ENCODE data around the gene SNRNP35.
"Not testable (repeated sequence)": the region's sequence is repeated elsewhere in the genome, so short reads cannot be mapped to it uniquely, and the experiment has no call there.

SNRNP35 gene

GRCh38 chr12:123482876-123483275 lies 24.9 kb downstream of the SNRNP35 start:
- Histone ChIP-seq H3K9ac (ENCODE audit: insufficient read length) (no peak overlapping the region), H3K4me3 (no peak overlapping the region), H3K9me3 (ENCODE audit: low read depth, low read length) (no peaks in the 10 kb centered on the region), H3K27ac (no peak overlapping the region), H3K36me3 (ENCODE audit: insufficient read depth, low read length) (no peaks in the 10 kb centered on the region)
- TF ChIP-seq EZH2 (IDR thresholded peaks at IDR 0.05) = no peak
- no peak for TF ChIP-seq FOXP2 (optimal IDR thresholded peaks at IDR 0.05; ENCODE audit: control extremely low read depth, extremely low read length, insufficient read depth)
- TF ChIP-seq POLR2AphosphoS5 (IDR thresholded peaks at IDR 0.05; ENCODE audit: borderline replicate concordance, low read depth, low read length) = no peak
- DNase-seq (ENCODE audit: low read depth, low spot score) = no peak

GRCh38 chr12:123483602-123484248 lies 25.8 kb downstream of the SNRNP35 start:
- no peaks in the 10 kb centered on the region for H3K9me3 ChIP-seq (ENCODE audit: low read depth, low read length)
- H3K27ac ChIP-seq = no peak overlapping the region
- no peak overlapping the region for H3K4me3 ChIP-seq
- H3K9ac ChIP-seq (ENCODE audit: insufficient read length) = no peak overlapping the region
- DNase-seq (ENCODE audit: low read depth, low spot score) = no peak
- no peak for TF ChIP-seq EZH2 (IDR thresholded peaks at IDR 0.05)
- H3K36me3 ChIP-seq (ENCODE audit: insufficient read depth, low read length) = no peaks in the 10 kb centered on the region

- H3K9me3 ChIP-seq (ENCODE audit: low read depth, low read length) = no peaks in the 10 kb centered on the region
- no peak overlapping the region for H3K9ac ChIP-seq (ENCODE audit: insufficient read length)
- no peak overlapping the region for H3K4me3 ChIP-seq
- DNase-seq (ENCODE audit: low read depth, low spot score) = no peak
- no peaks in the 10 kb centered on the region for H3K36me3 ChIP-seq (ENCODE audit: insufficient read depth, low read length)
- H3K27ac ChIP-seq = no peak overlapping the region
- no peak for TF ChIP-seq EZH2 (IDR thresholded peaks at IDR 0.05)
- TF ChIP-seq POLR2AphosphoS5 (IDR thresholded peaks at IDR 0.05; ENCODE audit: borderline replicate concordance, low read depth, low read length) = no peak
- TF ChIP-seq FOXP2 (optimal IDR thresholded peaks at IDR 0.05; ENCODE audit: control extremely low read depth, extremely low read length, insufficient read depth) = no peak
These were observed 27.8 kb downstream of the SNRNP35 start for GRCh38 chr12:123485756-123486155.

GRCh38 chr12:123487428-123487827 lies 29.5 kb downstream of the SNRNP35 start:
- TF ChIP-seq POLR2AphosphoS5 (IDR thresholded peaks at IDR 0.05; ENCODE audit: borderline replicate concordance, low read depth, low read length) = no peak
- TF ChIP-seq EZH2 (IDR thresholded peaks at IDR 0.05) = no peak
- no peak for TF ChIP-seq FOXP2 (optimal IDR thresholded peaks at IDR 0.05; ENCODE audit: control extremely low read depth, extremely low read length, insufficient read depth)

GRCh38 chr12:123488539-123489230 lies 30.7 kb downstream of the SNRNP35 start:
- H3K27ac ChIP-seq = no peak overlapping the region
- no peaks in the 10 kb centered on the region for H3K36me3 ChIP-seq (ENCODE audit: insufficient read depth, low read length)
- no peak for DNase-seq (ENCODE audit: low read depth, low spot score)
- TF ChIP-seq POLR2AphosphoS5 (IDR thresholded peaks at IDR 0.05; ENCODE audit: borderline replicate concordance, low read depth, low read length) (no peak), EZH2 (IDR thresholded peaks at IDR 0.05) (no peak), FOXP2 (optimal IDR thresholded peaks at IDR 0.05; ENCODE audit: control extremely low read depth, extremely low read length, insufficient read depth) (no peak)
- H3K4me3 ChIP-seq = no peak overlapping the region
- H3K9ac ChIP-seq (ENCODE audit: insufficient read length) = no peak overlapping the region
- H3K9me3 ChIP-seq (ENCODE audit: low read depth, low read length) = no peaks in the 10 kb centered on the region

More at GRCh38 chr12:123487428-123487827, 29.5 kb downstream of the SNRNP35 start:
- no peaks in the 10 kb centered on the region for H3K36me3 ChIP-seq (ENCODE audit: insufficient read depth, low read length)
- H3K27ac ChIP-seq = no peak overlapping the region
- no peak overlapping the region for H3K4me3 ChIP-seq
- no peaks in the 10 kb centered on the region for H3K9me3 ChIP-seq (ENCODE audit: low read depth, low read length)
- H3K9ac ChIP-seq (ENCODE audit: insufficient read length) = no peak overlapping the region
- no peak for DNase-seq (ENCODE audit: low read depth, low spot score)

GRCh38 chr12:123489580-123489979 lies 31.6 kb downstream of the SNRNP35 start:
- H3K27ac ChIP-seq = no peak overlapping the region
- H3K4me3 ChIP-seq = no peak overlapping the region
- no peaks in the 10 kb centered on the region for H3K36me3 ChIP-seq (ENCODE audit: insufficient read depth, low read length)
- TF ChIP-seq EZH2 (IDR thresholded peaks at IDR 0.05) = no peak
- DNase-seq (ENCODE audit: low read depth, low spot score) = no peak
- no peaks in the 10 kb centered on the region for H3K9me3 ChIP-seq (ENCODE audit: low read depth, low read length)
- H3K9ac ChIP-seq (ENCODE audit: insufficient read length) = no peak overlapping the region

GRCh38 chr12:123490089-123490488 lies 32.1 kb downstream of the SNRNP35 start:
- no peak for TF ChIP-seq EZH2 (IDR thresholded peaks at IDR 0.05)
- no peak for TF ChIP-seq FOXP2 (optimal IDR thresholded peaks at IDR 0.05; ENCODE audit: control extremely low read depth, extremely low read length, insufficient read depth)
- no peak for TF ChIP-seq POLR2AphosphoS5 (IDR thresholded peaks at IDR 0.05; ENCODE audit: borderline replicate concordance, low read depth, low read length)

GRCh38 chr12:123491056-123491455 lies 33.1 kb downstream of the SNRNP35 start:
- H3K27ac ChIP-seq = no peak overlapping the region
- TF ChIP-seq FOXP2 (optimal IDR thresholded peaks at IDR 0.05; ENCODE audit: control extremely low read depth, extremely low read length, insufficient read depth) (no peak), EZH2 (IDR thresholded peaks at IDR 0.05) (no peak), POLR2AphosphoS5 (IDR thresholded peaks at IDR 0.05; ENCODE audit: borderline replicate concordance, low read depth, low read length) (no peak)
- H3K9me3 ChIP-seq (ENCODE audit: low read depth, low read length) = no peaks in the 10 kb centered on the region
- DNase-seq (ENCODE audit: low read depth, low spot score) = no peak
- no peaks in the 10 kb centered on the region for H3K36me3 ChIP-seq (ENCODE audit: insufficient read depth, low read length)
- no peak overlapping the region for H3K4me3 ChIP-seq
- no peak overlapping the region for H3K9ac ChIP-seq (ENCODE audit: insufficient read length)

More at GRCh38 chr12:123490089-123490488, 32.1 kb downstream of the SNRNP35 start:
- DNase-seq (ENCODE audit: low read depth, low spot score) = no peak
- no peak overlapping the region for H3K4me3 ChIP-seq
- H3K27ac ChIP-seq = no peak overlapping the region
- no peaks in the 10 kb centered on the region for H3K9me3 ChIP-seq (ENCODE audit: low read depth, low read length)
- H3K36me3 ChIP-seq (ENCODE audit: insufficient read depth, low read length) = no peaks in the 10 kb centered on the region
- no peak overlapping the region for H3K9ac ChIP-seq (ENCODE audit: insufficient read length)

- no peak overlapping the region for H3K4me3 ChIP-seq
- H3K27ac ChIP-seq = no peak overlapping the region
- DNase-seq (ENCODE audit: low read depth, low spot score) = no peak
- H3K9ac ChIP-seq (ENCODE audit: insufficient read length) = no peak overlapping the region
- no peaks in the 10 kb centered on the region for H3K9me3 ChIP-seq (ENCODE audit: low read depth, low read length)
- H3K36me3 ChIP-seq (ENCODE audit: insufficient read depth, low read length) = no peaks in the 10 kb centered on the region
- TF ChIP-seq POLR2AphosphoS5 (IDR thresholded peaks at IDR 0.05; ENCODE audit: borderline replicate concordance, low read depth, low read length) = no peak
- no peak for TF ChIP-seq EZH2 (IDR thresholded peaks at IDR 0.05)
- no peak for TF ChIP-seq FOXP2 (optimal IDR thresholded peaks at IDR 0.05; ENCODE audit: control extremely low read depth, extremely low read length, insufficient read depth)
These were observed 33.5 kb downstream of the SNRNP35 start for GRCh38 chr12:123491481-123491880.

GRCh38 chr12:123492339-123493039 lies 34.5 kb downstream of the SNRNP35 start:
- H3K27ac ChIP-seq; H3K36me3 ChIP-seq (ENCODE audit: insufficient read depth, low read length); H3K9me3 ChIP-seq (ENCODE audit: low read depth, low read length); H3K4me3 ChIP-seq; H3K9ac ChIP-seq (ENCODE audit: insufficient read length); DNase-seq (ENCODE audit: low read depth, low spot score): not testable (repeated sequence)
